Activated CD8-positive, alpha-beta memory T cell treated with anti-CD3 and anti-CD28 coated beads for 24 hours (primary cell): Measurements from ENCODE around the gene TMEM87B.

Experiments
- DNase-seq: peaks from one replicate; pipeline ENCODE4 v3.0.0-alpha.2; 2020

TMEM87B gene

GRCh38 chr2:112054847-112055729 is at the start of gene TMEM87B:
TSS of gene TMEM87B (plus strand) at chr2:112055269. CDS start at chr2:112055592, 323 bp downstream.
- peak; percentile 97 for DNase-seq

DNA sequence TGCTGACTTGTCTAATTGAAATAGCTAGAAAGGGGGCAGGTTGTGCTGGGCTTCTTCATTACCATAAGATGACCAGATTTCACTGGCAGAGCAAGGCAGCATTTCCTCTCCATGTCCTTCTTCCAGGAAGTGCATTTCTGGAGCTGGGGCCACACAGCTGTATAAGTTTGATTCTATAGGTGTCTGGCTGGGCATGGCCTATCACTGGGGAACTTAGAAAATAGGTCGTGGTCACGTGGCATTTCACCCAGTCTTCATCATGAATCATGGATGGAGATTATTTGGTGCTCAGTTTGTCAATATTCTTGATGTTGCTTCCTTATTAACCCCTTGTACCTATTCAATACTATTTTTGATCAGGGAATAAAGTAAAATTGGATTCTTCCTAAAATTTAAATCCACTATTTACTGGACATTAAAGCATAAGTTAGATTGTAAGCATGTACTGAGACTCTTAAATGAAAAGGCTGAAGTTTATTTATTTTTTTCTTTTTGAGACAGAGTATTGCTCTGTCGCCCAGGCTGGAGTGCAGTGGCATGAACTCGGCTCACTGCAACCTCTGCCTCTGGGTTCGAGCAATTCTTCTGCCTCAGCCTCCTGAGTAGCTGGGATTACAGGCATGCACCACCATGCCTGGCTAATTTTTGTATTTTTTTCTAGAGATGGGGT is 49.5 kb upstream of the TMEM87B start:
- DNase-seq: no peak

GRCh38 chr2:112006076-112006410 is 49.0 kb upstream of the TMEM87B start:
- DNase-seq: no peak

DNA sequence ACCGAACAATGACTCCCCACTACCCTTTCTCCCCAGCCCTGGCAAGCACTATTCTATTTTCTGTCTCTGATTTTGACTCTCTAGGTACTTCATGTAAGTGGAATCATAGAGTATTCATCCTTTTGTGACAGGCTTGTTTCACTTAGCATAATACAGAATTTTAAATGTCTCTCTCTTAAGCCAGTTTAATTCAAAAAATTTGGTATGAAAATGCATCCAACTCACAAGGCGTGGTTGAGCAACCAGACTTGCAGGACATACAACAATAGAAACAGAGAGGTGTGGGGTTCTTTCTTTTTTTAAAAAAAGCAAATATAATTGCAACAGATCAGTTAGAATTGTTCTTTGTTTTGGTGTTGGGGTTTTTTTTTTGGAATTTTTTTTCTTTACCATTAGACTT is 47.6 kb upstream of the TMEM87B start:
- DNase-seq: no peak

GRCh38 chr2:112008910-112009485 is 46.1 kb upstream of the TMEM87B start:
- DNase-seq: no peak

GRCh38 chr2:112010751-112011150 is 44.3 kb upstream of the TMEM87B start:
- no peak for DNase-seq

DNA sequence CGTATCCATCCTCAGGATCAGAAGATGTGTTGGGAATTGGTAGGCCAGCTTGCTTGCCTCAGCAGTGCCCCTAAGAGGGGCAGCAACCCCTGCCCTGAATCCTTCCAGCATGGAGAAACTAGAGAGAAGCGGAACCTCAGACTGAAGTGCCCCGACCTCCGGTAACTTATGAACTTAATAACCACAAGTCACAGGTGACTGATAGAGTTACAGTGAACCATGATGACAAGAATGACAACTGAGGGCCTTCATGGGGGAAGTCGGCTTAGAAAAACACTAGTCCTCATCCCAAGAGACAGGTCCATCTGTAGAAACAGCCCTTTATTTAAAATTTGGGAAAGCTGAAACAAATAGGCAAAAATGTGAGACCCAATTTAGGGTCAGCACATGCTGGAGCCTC is 42.5 kb upstream of the TMEM87B start:
- DNase-seq: no peak

DNA sequence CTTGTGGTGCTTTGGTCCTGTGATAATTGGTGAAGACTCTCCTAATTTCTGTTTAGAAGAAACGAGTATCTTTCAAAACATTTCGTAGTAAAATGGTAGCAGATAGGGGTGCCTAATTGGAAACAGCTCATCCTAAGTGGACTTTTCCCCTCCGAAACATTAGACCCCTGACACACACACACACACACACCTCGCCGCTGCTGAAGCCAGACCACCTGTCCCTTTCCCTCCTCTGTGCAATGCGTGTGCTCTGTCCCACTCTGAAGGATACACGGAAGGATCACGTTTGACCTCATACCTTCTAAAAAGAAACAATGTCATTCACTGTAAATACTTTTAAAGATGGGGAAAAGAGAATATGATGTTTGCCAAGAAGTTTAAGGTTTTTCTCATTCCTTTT is 36.2 kb upstream of the TMEM87B start:
- no peak for DNase-seq

- no peak for DNase-seq
Measured at GRCh38 chr2:112019569-112019982, 35.5 kb upstream of the TMEM87B start.

- DNase-seq: no peak
Measured at GRCh38 chr2:112020561-112020960, 34.5 kb upstream of the TMEM87B start.

DNA sequence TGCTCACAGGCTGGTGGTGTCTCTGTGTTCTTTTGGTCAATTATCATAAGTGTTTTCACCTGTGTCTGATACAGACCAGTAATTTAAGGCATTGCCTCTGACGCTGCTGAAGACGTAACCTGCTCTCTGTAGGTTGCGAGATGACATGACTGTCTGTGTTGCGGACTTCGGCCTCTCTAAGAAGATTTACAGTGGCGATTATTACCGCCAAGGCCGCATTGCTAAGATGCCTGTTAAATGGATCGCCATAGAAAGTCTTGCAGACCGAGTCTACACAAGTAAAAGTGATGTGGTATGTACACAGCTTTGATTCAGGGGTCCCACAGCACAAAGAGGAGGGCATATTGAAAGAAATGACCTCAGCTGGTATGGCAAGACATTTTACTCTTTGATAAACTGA is 33.8 kb upstream of the TMEM87B start:
- DNase-seq: no peak

GRCh38 chr2:112021781-112022231 is 33.3 kb upstream of the TMEM87B start:
- DNase-seq: no peak

GRCh38 chr2:112023707-112024106 is 31.4 kb upstream of the TMEM87B start:
- DNase-seq: no peak

DNA sequence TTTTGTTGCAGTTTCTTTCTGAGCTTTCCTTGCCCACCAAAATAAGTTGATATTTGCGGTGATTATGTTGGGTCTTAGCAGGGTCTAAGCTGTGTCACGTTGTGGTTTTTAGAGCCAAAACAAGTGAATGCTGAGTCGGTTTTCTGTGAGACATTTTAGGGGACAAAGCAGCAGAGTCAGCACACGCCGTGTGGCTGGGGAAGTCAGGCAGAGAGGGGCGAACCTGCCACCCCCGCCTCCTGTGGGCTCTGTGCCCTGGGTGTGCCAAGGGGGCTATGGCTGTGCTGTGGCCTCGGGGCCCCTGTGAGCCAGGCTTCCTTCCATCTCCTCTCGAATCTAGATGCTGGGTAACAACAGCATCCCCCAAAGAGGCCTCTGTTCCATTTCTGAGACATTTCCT is 30.8 kb upstream of the TMEM87B start:
- DNase-seq: no peak

DNA sequence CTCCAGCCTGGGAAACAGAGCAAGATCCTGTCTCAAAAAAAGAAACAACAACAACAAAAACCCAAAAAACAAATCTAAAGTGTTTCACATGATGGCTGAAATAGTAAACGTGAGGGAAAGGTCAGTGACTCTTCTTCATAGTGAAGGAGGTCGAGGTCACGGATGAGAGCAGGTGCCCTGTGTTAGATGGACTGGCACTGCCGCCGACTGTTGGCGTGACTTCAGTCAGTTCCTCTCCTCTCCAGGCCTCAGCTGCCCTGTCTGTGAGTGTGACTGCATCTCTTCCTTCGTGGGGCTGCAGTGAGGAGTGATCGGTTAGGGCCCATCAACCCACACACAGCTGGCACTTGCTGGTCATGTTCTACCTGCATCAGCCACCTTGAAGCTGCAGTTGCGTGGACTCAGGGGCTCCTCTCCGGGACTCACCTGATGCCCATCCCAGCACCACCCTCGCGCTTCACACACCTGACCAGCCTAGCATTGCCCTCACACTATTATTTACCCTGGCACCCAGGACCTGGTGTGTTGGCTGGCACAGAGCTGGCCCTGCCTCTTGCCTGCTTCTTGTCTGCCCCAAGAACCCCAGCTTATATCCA is 30.1 kb upstream of the TMEM87B start:
- DNase-seq: no peak

DNA sequence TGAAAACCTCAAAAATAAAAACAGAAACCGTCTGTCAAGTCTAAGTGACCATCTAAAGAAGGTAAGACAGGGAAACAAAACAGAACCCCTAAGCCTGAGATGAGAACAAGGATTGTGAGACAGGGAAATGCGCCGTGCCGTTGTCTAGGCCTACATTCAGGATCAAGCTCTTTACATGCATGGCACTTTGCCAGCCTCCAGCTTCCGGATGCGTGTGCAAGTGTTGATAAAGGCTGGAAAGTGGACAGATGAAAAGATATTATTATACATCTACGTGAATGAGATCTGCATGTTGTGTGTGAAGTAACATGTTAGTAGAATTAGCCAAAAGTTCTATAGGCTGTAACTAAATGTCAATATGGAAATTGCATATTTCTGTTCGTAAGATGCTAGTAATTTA is 28.6 kb upstream of the TMEM87B start:
- DNase-seq: no peak

DNA sequence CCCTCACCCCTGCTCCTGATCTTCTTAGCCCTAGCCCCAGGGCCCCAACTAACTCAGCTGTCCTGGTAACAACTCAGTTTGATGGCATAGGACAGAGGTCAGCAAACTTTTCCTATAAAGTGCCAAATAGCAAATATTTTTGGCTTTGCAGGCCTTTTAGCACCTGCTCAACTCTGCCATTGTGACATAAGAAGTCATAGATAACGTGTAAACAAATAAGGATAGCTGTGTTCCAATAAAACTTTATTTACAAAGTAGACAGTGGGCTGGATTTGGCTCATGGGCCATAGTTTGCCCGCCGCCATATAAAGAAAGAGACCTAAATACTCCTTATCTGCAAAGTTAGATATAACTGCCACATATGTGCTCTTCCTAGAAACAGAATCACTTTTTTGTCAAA is 27.3 kb upstream of the TMEM87B start:
- DNase-seq: no peak

DNA sequence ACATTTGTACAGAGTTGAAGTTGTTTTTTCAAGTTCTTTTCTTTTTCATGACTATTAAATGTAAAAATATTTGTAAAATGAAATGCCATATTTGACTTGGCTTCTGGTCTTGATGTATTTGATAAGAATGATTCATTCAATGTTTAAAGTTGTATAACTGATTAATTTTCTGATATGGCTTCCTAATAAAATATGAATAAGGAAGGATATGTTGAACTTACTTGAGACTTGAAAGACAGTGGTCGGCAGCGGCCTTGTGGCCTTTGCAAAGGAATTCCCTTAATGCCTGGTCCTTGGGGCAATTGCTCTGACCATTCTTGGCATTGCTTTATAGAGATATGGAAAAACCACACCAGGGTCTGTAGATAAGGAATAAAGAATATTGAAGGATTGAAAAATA is 25.9 kb upstream of the TMEM87B start:
- no peak for DNase-seq

DNA sequence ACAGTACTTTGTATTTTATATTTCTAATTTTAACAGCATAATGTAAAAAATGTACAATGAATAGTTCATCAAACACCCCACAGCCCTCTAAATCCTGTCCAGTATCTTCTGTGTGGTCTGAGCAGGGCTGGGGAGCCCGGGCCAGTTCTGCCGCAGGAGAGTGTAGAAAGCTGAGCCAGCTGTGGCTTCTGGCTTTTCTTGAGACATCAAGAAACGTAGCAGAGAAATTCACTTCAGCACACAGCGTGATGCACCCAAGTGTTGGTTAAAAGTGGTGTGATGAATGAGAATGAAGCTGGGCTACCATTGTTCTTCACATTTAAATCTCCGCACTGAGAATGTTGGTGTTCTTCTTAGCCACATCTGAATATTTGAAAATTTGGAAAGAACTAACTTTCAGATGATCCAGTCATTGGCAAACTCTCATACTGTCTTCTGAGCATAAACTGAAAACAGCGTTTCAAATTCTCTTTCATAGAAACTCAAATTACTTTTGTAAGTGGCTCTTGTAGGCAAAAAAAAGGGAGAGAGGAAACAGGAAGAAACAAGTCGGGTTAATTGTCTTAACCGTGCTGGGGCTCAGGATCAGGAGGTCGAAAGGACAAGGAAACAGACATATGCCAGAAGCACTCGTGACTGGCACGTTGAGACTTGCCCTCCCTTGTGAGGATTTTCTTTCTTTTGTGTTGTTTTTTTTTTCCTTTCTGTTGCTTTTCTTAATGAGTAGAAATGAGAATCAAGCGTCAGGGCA is 23.4 kb upstream of the TMEM87B start:
- no peak for DNase-seq

DNA sequence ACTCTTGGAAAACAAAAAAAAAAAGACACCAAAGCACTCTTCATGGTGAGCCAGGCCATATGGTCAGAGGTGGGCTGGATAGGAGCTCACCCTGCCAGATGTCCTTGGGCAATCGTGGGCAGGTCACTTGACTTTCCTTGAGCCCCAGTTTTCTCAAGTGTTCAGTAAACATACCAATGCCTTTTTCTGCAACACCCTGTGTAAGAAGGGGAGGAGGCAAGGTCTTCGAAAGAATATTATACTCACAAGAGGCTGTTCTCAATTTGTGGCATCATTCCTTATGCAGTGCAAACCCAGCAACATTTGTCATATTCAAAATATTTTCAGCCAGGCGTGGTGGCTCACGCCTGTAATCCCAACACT is 22.9 kb upstream of the TMEM87B start:
- no peak for DNase-seq

DNA sequence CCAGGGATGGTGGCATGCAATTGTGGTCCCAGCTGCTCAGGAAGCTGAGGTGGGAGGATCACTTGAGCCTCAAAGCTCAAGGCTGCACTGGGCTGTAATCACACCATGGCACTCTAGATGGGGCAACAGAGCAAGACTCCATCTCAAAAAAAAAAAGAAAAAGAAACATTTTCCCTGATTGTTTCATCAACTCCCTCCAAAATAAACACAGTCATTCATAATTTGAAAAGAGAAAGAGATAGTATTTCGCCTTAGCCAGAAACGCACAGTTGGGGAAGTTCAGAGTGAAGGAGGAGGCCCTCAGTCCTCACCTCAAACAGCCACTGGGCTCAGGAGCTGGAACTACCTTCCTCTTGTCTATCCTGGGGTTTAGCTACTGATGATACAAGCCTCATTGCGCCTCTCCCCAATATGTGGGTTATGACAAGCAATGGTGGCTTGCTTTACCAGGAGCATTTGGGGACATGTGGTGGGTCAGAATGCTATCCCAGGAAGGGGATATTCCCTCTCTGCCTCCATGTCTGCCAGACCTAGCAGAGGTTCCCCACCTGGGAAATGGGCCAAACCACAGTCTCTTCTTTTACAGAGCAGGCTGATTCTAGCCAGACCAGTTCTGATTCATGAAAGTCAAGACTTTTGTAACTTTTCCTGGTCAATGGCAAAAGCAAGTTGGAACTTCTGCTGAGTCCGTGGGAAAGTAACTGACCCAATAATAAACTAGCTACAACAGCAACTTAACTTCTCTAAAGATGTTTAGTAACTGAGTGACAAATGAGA is 22.2 kb upstream of the TMEM87B start:
- DNase-seq: no peak

GRCh38 chr2:112033600-112033999 is 21.5 kb upstream of the TMEM87B start:
- no peak for DNase-seq
